HUES64 (cell line): ENCODE results near the gene OR10A7.

Experiments
- H3K27ac ChIP-seq: 2 replicates; pipeline ENCODE4 v1.7.0; 2013; ENCODE audit warnings: low read depth, low read length, inconsistent platforms
- H3K27me3 ChIP-seq: 2 replicates; pipeline ENCODE4 v1.6.1; 2013; ENCODE audit warnings: mild to moderate bottlenecking, low read length; ENCODE audit not compliant: insufficient read depth
- H3K36me3 ChIP-seq: 2 replicates; pipeline ENCODE4 v1.6.1; 2013; ENCODE audit warnings: mild to moderate bottlenecking, low read length; ENCODE audit not compliant: insufficient read depth
- H3K4me1 ChIP-seq: 2 replicates; pipeline ENCODE4 v1.6.1; 2013; ENCODE audit warnings: mild to moderate bottlenecking, low read length, moderate library complexity; ENCODE audit not compliant: insufficient read depth
- H3K4me3 ChIP-seq: 2 replicates; pipeline ENCODE4 v1.5.1; 2013; ENCODE audit warnings: mild to moderate bottlenecking, low read length, moderate library complexity
- H3K9ac ChIP-seq: 2 replicates; pipeline ENCODE4 v1.6.1; 2013; ENCODE audit warnings: mild to moderate bottlenecking, low read depth, low read length
- H3K9me3 ChIP-seq: 2 replicates; pipeline ENCODE4 v1.6.1; 2013; ENCODE audit warnings: low read depth, low read length; ENCODE audit not compliant: insufficient read depth
- WGBS: fragments of 150-250, 120-280 bp; methylation state at CpG from one replicate; pipeline ENCODE4 v1.1.7; 2013; ENCODE audit warnings: missing lambda C conversion rate; 5-methylcytosine and 5-hydroxymethylcytosine counted together

OR10A7 gene

GRCh38 chr12:55246159-55246558 lies 25.3 kb downstream of the OR10A7 start:
- WGBS = 84% methylated on average over 1 of the region's 1 CpG

GRCh38 chr12:55250944-55251343 lies 30.1 kb downstream of the OR10A7 start:
- H3K4me3 ChIP-seq = no peak overlapping the region
- H3K9me3 ChIP-seq = no peaks in the 10 kb centered on the region
- no peak overlapping the region for H3K27ac ChIP-seq
- H3K36me3 ChIP-seq = no peaks in the 10 kb centered on the region
- WGBS = 93% methylated on average over 2 of the region's 3 CpGs
- H3K4me1 ChIP-seq = no peaks in the 10 kb centered on the region
- H3K9ac ChIP-seq = no peak overlapping the region
- no peaks in the 10 kb centered on the region for H3K27me3 ChIP-seq

More at GRCh38 chr12:55246159-55246558, 25.3 kb downstream of the OR10A7 start:
- H3K27ac ChIP-seq = no peak overlapping the region
- no peak overlapping the region for H3K4me3 ChIP-seq
- no peaks in the 10 kb centered on the region for H3K36me3 ChIP-seq
- H3K27me3 ChIP-seq = no peaks in the 10 kb centered on the region
- H3K9me3 ChIP-seq = no peaks in the 10 kb centered on the region
- H3K4me1 ChIP-seq = no peaks in the 10 kb centered on the region
- no peak overlapping the region for H3K9ac ChIP-seq

DNA sequence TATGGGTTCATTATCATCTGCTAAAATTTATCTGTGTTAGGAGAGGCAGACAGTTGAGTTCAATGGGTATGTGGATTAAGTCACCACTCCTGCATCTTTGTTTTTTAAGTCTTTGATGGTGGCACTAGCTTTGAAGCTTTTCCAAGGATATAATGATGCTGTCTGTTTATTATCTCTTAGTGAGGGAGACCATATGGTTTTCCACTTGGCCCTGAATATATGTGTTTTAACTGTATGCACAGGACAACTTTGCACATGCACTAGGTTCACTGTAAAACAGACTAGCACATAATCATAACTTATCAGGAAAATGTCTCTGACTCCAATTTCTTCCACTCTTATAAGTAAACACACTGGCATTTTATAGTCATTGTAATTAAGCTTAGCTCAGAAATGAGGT lies 32.5 kb downstream of the OR10A7 start:
- H3K27ac ChIP-seq = no peak overlapping the region
- no peak overlapping the region for H3K4me3 ChIP-seq
- no peaks in the 10 kb centered on the region for H3K27me3 ChIP-seq
- no peaks in the 10 kb centered on the region for H3K9me3 ChIP-seq
- no peak overlapping the region for H3K9ac ChIP-seq
- H3K36me3 ChIP-seq = no peaks in the 10 kb centered on the region
- no peaks in the 10 kb centered on the region for H3K4me1 ChIP-seq

- no peak overlapping the region for H3K4me3 ChIP-seq
- no peak overlapping the region for H3K27ac ChIP-seq
- no peaks in the 10 kb centered on the region for H3K27me3 ChIP-seq
- no peaks in the 10 kb centered on the region for H3K36me3 ChIP-seq
- H3K9me3 ChIP-seq = no peaks in the 10 kb centered on the region
- no peak overlapping the region for H3K9ac ChIP-seq
- 90% methylated on average over 2 of the region's 4 CpGs for WGBS
- H3K4me1 ChIP-seq = no peaks in the 10 kb centered on the region
Observed at GRCh38 chr12:55256831-55257230, 36.0 kb downstream of the OR10A7 start.

- no peaks in the 10 kb centered on the region for H3K36me3 ChIP-seq
- 75% methylated on average over 2 of the region's 2 CpGs for WGBS
- no peak overlapping the region for H3K9ac ChIP-seq
- no peaks in the 10 kb centered on the region for H3K27me3 ChIP-seq
- no peaks in the 10 kb centered on the region for H3K4me1 ChIP-seq
- no peaks in the 10 kb centered on the region for H3K9me3 ChIP-seq
- no peak overlapping the region for H3K27ac ChIP-seq
- no peak overlapping the region for H3K4me3 ChIP-seq
Observed at GRCh38 chr12:55258303-55258702, 37.5 kb downstream of the OR10A7 start.
